GM21723 (cell line): ENCODE measurements around the gene USPL1.

ENCODE experiments used
- ATAC-seq: cut with Tn5 transposase; IDR thresholded peaks from one replicate; pipeline ENCODE4 v1.9.1; 2021; ENCODE audit warnings: mild to moderate bottlenecking, moderate library complexity; ENCODE audit not compliant: unreplicated experiment

The USPL1 gene

DNA sequence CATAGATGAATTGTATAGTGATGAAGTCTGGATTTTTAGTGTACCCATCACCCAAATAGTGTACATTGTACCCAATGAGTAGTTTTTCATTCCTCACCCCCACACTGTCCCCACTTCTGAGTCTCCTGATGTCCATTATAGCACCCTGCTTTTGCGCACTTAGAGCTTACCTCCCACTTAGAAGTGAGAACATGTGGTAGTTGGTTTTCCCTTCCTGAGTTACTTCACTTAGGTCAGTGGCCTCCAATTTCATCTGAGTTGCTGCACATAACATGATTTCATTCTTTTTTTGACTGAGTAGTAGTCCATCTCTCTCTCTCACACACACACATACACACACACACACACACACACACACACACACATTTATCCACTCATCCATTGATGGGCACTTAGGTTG lies 74.4 kb downstream of the USPL1 start:
- no peak for ATAC-seq

DNA sequence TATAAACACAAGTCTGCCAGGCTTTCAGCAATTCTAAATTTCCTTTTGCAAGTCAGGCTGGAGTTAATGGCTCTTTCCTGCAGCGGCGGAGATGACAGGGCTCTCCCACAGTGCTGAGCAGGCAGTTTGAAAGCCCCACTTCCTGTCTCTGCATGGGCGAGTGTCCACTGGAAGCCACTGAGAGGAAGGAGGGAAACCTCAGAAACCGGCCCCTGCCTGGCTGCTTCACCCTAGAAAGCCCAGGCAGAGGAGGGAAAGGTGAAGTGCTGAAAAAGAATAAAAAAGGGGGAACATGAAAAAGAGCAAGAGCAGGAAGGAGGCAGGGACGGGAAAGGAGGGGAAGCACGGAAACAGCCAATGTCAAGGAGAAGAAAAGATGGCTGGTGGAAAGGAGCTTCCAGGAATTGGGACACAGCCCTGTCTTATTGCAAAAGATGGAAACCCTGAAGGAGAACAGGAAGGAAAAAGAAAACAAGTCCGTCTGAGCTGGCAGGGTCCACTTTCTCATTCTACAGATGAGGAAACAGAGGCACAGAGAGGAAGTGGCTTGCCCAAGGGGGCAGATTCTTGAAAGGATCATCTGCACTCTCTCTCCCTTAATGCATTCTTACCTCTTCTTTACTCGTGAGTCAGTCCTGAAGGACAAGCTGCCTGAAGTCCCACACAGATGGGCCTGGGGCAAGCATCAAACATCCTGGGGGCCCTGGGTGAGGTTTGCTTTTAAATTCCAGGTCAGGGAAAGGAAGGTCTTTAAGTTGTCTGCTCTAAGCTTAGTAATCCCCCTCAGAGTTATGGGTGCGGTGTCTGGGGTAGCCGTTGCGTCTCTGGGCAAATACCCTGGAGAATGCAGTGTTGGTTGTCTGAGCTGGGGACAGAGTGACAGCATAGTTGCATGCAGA lies 78.8 kb downstream of the USPL1 start:
- ATAC-seq: no peak

DNA sequence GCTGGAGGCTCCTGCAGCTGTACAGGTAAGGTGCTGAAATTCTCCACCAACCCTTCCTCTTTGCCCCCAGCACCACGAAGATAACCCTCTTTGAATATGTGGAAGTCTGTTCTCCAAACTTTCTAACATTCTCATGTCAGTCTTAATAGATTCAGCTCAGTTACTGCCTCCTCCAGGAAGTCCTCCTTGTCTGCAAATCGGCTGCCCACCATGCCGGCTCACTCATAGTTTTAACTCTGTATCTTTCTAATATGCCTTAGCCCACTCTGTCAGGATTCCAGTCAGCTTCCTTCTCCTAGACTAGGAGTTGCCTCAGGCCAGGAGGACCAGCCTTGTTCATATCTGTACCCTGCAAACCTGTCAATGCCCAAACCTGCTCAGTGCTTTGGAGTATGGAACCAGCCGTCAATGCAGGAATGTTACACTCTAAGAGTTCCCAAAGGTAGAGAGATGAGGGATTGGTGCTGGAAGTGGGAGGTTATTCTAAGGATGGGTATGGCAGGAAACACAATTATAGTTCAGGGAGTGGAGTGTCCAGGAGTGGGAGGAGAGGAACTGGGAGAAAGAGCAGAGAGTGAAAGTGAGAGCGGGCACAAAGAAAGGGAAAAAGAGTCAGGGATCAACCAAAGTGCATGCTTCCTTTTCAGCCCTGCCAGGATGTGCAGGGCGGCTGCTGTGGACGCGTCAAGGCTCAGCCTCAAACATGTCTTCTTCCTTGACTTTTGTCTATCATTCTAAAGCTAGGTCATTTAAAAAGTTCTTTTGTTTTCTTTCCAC lies 79.6 kb downstream of the USPL1 start:
- no peak for ATAC-seq

DNA sequence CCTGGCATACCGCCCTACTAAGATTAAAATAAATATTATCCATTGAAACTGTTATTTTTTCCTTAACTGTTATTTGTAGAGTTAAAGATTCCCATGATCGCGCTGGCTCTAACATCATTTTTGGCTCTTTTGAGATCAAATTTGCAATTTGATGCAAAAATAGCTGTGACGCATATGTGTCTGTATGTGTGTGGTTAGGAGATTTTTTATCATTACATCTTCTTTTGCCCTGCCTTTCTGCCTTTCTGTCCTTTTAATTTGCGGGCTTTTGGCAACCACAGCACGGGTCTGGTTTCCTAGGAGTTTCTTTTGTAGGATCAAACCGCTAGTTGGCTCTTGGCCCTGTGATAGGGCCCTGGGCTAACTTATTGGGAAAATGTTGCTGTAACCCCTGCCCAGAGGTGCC lies 80.3 kb downstream of the USPL1 start:
- no peak for ATAC-seq

DNA sequence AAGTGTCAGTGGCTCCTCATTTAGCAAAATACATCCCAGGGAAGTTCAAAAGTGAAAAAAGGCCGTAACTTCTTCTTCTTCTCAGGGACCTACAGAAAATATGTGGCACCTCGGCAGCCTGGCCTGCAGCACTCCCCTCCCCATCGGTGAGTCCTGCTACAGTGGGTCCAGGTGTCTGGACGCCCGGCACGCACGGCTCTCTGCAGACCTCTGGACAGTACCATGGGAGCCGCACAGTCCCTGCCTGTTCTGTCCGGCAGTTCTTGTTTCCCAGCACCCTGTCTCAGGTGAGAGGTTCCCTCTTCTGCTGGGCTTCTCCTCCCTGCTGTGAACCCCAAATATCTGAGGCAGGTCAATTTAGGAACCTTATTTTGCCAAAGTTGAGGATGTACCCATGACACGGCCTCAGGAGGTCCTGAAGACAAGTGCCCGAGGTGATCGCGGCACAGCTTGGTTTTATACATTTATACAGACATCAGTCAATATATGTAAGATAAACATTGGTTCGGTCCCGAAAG lies 80.8 kb downstream of the USPL1 start:
- no peak for ATAC-seq

DNA sequence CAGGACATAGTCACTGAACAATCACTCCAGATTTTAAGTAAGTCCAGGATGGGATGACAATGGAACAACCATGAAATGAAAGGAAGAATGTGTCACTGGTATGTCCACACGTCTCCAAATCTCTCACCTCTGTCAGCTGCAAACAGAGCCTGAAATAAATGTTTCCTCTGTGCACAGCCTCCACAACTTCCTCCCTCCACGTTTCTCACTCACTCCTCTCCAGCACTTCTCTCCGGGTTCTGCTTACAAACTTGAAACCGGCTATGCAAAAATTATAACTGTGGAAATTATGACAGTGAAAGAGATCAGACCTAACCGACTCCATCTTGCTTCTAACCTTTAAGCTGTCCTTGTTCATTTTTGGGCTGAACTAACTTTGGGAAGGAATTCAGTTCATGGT lies 82.6 kb downstream of the USPL1 start:
- no peak for ATAC-seq

DNA sequence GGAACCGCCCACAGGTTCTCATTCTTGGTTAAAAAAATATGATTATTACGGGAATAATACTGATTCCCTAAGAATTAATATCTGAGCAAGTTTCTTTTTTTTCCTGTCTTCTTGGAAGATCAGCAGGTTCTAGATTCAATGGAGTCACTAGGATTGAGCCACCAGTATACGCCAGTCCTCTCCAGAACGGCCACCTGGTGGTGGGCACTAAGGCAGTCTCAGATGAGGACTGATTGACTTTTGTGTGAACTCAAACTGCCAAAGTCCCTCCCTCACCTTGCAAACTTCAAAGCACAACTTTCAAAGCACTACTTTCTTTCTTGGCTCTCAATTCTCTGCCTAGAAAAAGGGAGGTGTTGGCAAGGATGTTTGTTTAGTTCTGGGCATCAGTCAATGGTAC lies 84.3 kb downstream of the USPL1 start:
- ATAC-seq: no peak

DNA sequence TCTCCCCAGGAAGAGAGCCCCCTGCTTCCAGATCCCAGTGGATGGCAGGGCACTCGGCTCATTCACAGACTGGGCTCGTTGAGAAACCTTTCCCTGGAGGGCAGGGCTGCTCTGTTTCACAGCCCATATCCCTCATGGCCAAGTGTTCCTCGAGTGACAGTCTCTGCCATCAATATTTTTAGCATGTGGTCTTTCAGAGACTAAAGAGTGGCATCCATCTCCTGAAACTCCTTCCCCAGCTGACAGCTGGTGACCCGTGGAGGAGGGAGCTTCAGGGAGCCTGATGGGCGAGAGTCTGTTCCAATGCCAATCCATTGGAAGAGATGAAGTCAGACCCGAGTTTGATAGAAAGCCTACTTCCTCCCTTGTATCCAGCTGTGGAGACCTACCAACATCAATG lies 86.9 kb downstream of the USPL1 start:
- ATAC-seq: no peak

DNA sequence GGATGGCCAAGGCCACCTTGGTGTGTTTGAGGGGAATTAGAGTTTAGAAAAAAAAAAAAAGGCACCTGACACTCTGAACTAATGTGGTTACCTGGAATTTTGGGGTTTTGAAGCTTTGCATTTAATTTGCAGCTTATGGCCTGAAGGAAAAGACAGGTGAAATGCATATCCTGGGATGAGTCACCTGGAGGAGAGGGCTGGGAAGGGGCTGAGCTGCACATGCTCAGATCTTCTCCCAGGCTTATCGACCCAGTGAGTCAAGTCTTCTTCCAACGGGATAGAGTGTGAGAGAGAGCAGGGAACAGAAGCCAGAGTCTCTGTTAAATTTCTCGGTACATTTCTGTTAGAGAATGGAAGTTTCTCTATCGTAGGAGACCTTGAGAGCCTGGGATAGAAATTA lies 88.0 kb downstream of the USPL1 start:
- no peak for ATAC-seq

DNA sequence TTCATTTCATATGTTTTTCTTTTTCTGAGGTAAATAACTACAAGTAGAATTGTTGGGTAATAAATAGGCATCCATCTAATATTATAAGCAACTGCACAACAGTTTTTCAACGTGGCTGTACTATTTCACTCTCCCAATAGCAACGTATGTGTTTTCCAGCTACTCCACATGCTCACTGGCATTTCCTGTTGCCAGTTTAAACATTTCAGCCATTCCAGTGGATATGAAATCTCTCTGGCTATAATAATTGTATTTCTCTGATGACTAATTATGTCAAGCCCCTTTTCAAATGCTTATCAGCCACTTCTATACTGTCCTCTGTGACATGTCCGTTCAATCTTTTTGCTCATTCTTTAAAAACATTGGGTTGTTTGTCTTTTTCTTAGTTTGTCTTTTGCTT lies 90.8 kb downstream of the USPL1 start:
- no peak for ATAC-seq
